B cell (primary cell): ENCODE results near the gene DAPK3.

Experiments
- CTCF ChIP-seq: fragments of 200-600 bp; IDR thresholded peaks from one replicate; pipeline ENCODE4 v1.8.0; 2022; ENCODE audit warnings: antibody characterized with exemption, mild to moderate bottlenecking
- EZH2 ChIP-seq: IDR thresholded peaks from 2 replicates; pipeline ENCODE4 v1.6.1; 2012; ENCODE audit warnings: borderline replicate concordance, low read depth, mild to moderate bottlenecking, moderate library complexity, low read length; ENCODE audit not compliant: insufficient read depth, poor library complexity, severe bottlenecking

GRCh38 chr19:3979674-3980352, 8.9 kb upstream of the DAPK3 start:
- no peak for TF ChIP-seq CTCF
- TF ChIP-seq EZH2 = no peak
